HG03354 (cell line): Measurements from ENCODE around the gene SOX21.

ENCODE experiments used
- ATAC-seq: cut with Tn5 transposase; IDR thresholded peaks from one replicate; pipeline ENCODE4 v1.9.1; 2021; ENCODE audit warnings: mild to moderate bottlenecking; ENCODE audit not compliant: unreplicated experiment, poor library complexity, severe bottlenecking

The SOX21 gene

DNA sequence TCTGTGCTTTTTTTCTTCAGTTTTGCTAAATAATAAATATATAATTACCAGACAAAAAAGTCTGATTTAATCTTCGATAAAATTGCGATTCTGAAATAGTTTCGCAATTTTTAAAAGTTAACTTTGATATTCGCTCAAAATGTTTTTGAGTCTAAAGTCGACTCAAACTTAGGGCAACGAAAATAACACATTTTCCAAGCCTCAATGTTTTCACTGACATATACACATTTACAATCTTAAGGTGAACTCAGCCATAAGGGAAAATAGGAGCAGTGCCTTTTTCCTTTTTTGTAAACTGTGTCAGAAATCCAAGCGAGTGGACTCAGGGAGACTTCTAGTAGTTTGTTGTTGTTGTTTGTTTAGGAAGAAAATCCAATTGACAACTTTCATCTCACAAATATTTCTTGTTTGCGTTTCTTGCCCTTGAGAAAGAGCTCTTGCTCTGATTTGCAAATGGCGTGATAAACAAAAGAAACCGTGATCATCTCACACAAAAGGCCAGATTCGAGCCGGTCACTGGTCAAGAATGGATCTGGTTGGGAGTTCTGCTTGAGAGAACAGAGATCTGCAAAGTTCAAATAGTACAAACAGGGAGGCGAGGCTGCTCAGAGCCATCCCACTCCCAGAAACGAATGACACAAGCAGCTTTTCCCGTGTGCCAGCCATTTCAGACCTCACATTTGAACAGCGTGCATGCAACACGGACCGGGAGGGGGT, 2.1 kb downstream of the SOX21 start:
- no peak for ATAC-seq

- ATAC-seq, result no peak
Measured at GRCh38 chr13:94709001-94709834, 3.1 kb downstream of the SOX21 start.

DNA sequence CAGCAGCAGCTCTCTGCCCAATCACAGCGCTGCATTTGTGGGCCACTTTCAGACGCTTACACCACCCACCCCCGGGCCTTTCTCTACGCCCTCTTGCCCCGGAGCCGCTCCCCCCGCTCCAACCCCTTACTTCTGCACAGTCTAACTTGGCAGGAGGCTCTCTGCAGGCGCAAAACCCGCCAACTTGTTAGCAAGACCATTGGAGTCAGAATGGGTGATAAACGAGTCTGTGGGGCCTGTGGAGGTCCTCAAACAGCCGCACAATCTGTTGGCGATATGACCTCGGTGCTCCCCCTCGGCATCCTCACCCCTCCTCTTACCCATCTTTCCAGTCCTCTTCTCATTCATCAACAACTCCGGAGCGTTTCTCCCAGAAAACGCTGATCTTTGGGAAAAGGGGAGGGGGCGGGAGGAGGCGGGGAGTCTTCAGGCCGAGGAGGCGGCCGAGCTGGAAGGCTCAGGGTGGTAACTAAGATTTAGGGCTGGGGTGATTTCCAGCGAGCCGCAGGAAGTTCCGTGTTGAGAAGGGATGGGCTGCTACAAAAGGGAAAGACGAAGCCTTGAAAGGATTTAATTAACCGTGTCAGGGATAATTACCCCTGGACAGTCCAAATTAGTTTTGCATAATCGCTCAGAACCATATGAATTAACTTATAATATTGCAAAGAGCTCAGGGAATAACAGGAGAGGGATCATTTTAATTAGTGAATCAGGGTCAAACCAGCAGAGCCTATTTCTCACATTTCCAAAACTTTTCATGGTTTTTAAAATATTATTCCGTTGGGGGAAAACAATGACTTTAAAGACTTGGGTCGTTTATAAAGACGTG, 4.1 kb downstream of the SOX21 start:
- no peak for ATAC-seq

DNA sequence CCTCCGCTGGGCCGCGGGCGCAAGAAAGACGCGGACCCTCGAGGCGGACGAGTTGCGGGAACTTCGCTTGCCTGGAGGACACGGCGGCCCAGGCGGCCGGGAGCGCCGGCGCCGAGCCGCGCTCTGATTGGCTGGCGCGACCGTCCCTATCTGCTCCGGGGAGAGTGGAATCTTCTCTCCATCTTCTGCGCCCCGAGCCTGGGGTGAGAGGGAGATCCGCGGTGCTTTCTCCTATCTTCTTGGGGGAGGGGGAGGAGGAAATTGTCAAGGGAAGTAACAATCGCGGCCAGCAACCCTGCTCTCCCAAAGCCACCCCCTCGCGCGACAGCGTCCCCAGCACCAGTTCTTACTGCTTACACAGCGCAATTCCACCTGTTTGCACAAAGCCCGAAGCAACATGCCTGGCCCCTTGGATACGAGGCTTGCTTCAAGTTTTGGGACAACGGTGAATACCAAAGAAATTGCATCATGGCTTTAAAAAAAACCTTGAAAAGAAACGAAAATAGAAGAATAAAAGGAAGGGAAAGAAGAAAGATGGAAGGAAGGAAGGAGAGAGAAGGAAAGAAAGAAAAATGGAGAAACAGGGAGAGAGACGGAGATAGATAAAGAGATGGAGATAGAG, 4.8 kb downstream of the SOX21 start:
- ATAC-seq, result no peak

DNA sequence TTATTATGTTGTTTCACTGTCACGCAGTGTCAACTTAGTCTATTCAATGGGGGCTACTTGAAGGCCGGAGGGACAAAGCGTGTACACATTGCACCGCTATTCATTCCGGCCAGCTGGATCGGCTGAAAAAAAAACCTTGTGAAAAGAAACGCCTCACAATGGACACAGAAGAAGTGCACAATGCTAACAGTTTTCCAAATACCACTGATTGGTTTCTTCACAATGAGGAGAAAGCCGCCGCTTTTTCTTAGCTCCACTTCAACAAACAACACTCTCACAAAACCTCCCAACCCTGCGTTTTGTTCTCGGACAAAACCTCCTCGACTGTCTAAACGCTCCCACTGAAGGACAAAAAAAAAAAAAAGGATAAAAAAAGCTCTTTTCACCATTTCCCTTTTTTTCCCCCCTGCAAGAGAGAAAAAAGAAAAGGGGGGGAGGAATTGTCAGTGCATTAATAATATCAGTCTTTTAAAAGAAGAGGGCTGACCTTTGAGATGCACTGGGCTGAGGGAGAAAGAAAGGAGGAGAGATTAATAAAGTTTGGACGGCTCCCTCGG, 5.4 kb downstream of the SOX21 start:
- ATAC-seq, result no peak

- ATAC-seq, result no peak
Measured at GRCh38 chr13:94706101-94706842, 6.1 kb downstream of the SOX21 start.

GRCh38 chr13:94705081-94706030, 7.0 kb downstream of the SOX21 start:
- no peak for ATAC-seq

GRCh38 chr13:94704377-94705080, 7.8 kb downstream of the SOX21 start:
- ATAC-seq, result no peak

GRCh38 chr13:94703721-94704314, 8.5 kb downstream of the SOX21 start:
- no peak for ATAC-seq

DNA sequence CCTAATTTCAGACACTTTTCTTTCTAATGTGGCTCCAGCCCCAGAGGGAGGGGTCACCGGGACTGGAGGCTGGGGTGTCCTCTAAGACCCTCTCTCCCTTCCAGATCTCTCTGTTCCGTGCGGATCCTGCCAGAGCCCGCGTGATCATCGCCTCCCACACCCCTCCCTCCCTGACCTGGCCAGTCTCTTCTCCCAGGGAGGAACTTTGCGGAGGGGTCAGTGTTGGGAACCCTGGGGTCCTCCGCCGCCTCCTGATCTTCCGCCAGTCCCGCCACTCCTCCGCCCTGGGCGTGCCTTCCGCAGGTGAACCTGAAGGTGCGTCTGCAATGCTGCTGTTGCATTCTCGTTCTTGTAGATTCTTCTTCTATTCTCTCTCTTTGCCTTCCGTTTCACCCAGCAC, 9.1 kb downstream of the SOX21 start:
- ATAC-seq, result no peak

DNA sequence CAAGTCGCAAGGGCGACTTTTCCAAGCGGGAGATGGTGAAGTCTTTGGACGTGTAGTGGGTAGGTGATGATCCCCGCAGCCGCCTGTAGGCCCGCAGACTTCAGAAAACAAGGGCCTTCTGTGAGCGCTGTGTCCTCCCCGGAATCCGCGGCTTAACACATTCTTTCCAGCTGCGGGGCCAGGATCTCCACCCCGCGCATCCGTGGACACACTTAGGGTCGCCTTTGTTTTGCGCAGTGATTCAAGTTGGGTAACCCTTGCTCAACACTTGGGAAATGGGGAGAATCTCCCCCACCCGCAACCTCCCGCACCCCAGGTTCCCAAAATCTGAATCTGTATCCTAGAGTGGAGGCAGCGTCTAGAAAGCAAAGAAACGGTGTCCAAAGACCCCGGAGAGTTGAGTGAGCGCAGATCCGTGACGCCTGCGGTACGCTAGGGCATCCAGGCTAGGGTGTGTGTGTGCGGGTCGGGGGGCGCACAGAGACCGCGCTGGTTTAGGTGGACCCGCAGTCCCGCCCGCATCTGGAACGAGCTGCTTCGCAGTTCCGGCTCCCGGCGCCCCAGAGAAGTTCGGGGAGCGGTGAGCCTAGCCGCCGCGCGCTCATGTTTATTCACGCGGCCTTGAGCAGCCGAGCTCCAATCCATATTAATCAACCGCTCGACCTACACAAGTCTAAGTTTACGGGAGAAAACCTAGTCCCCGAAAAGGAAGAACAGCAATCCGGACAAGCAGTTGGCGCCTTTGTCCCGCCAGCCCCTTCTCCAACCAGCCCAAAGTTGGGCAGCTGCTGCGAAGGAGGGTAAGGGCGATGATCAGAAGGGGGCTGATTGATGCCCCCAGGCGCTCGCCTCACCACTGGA, 9.9 kb downstream of the SOX21 start:
- no peak for ATAC-seq

GRCh38 chr13:94701313-94702180, 10.8 kb downstream of the SOX21 start:
- ATAC-seq, result no peak

DNA sequence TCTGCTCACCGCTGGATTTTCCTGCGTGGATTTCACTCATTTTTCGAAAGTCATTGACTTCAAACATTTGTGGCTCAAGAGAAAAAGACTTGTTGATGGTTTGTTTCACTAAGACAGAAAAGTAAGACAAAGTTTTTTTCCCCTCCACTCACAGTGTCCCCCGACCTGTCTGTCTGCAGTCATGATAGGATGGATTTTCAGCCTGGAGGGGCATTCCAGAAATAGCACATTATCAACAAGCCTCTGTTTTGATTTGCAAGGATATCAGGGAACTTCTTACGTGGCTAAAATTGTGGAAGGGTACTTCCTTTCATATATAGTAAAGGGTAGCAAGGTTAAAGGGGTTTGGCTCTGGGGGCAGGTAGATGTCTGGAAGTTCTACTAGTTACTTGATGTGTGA, 11.8 kb downstream of the SOX21 start:
- no peak for ATAC-seq

GRCh38 chr13:94700051-94700535, 12.3 kb downstream of the SOX21 start:
- ATAC-seq, result no peak

DNA sequence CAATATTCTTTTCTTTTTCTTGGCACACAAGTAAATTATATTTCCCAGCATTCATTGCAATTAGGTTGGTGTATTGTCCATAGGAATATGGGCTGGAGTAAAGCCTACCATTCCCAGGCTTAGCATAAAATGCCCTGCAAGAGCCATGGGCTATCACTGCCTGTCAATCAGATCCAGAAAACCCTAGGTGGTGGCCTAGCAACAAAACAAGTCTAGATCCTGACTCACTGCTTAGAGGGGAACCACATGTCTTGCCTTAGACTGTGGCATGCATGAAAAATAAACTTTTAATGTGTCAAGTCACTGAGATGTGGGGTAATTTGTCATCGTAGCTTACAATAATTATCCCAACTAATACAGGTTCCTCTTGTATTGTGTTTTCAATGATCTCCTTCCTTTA, 16.2 kb downstream of the SOX21 start:
- ATAC-seq, result no peak
